Measurements from ENCODE around the gene REEP3. TPM values are rescaled to one million over a fixed set of nuclear protein-coding genes. Genes with fewer than 3 reads are reported as not detected.

The REEP3 gene
- total RNA-seq, 2 donors from 2014 or later: 44.8 to 56.4 TPM

DNA sequence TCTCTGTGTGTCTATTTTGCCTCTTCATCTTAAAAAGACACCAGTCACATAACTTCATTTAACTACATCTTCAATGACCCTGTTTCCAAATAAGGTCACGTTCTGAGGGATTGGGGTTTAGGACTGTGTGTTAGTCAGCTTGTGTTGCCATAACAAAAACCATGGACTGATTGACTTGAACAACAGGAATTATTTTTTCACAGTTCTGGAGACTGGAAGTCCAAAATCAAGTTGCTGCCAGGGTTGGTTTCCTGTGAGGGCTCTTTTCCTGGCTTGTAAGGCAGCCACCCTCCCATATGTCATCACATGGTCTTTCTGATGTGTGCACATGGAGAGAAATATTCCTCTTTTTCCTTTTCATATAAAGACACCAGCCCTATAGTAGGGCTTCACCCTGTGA lies 55.3 kb downstream of the REEP3 start:
- DNase-seq (no peak), ATAC-seq (no peak)
- intact Hi-C loops (cut with DNase I, micrococcal nuclease): no loop called here

DNA sequence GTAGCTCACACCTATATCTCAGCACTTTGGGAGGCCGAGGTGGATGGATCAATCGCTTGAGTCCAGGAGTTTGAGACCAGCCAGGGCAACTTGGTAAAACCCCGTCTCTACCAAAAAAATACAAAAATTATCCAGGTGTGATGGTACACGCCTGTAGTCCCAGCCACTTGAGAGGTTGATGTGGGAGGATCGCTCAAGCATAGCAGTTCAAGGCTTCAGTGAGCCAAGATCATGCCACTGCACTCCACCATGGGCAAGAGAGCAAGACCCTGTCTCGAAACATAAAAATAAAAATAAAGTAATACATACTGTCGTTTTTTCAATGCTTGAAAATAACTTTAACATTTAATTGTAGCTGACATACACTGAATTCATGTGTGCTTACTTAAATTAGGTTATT lies 57.3 kb downstream of the REEP3 start:
- no peak for ATAC-seq

DNA sequence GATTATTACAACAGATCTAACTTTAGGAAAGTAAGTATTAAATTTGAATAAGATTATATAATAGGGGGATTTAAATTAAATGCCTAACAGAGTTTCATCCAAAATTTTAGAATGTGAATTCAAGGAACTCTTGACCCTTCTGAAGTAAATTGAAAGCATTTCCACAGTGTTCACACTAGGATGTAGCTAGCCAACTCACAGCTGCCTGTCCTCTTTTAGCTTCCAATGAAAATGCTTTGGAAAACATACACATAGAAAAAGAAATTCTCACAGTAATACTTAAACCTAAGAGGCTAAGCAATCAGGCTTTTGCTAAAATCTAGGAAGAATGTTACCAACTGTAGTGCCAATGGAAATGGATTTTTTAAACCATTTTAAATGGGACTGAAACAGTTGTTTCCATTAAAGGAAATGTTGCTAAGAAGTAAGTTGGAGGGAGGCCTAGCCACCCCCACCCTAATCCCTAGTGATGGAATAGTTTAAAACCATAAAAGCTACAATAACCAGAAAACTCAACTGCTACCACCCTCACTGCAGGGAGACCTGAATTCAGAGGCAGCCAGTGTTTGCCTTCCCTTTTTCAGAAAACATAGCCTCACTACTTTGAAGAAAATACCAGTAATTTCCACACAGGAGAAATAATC lies 58.3 kb downstream of the REEP3 start:
- ATAC-seq (no peak), DNase-seq (no peak)
- intact Hi-C loops (cut with DNase I, micrococcal nuclease): no loop called here

More for the DNA sequence above, 57.3 kb downstream of the REEP3 start:
- intact Hi-C loops (cut with DNase I, micrococcal nuclease): no loop called here
- no peak for DNase-seq

DNA sequence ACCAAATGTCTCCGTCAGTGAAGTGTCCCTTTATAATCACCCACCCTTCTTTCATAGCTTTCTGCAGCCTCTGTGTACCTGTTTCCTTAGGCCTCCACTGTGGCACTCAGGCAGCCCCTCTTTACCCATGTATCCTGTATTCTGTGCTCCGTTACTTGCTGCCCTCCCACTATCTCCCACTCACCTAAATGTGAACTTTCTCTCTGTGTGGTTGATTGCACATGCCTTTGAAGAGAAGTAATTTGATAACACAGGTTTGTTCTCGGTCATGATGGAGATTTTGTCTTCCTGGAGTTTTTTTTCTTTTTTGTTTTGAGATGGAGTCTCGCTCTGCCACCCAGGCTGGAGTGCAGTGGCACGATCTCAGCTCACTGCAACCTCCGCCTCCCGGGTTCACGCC lies 61.5 kb downstream of the REEP3 start:
- no peak for ATAC-seq
- DNase-seq: no peak
- intact Hi-C loops (cut with DNase I, micrococcal nuclease): no loop called here

DNA sequence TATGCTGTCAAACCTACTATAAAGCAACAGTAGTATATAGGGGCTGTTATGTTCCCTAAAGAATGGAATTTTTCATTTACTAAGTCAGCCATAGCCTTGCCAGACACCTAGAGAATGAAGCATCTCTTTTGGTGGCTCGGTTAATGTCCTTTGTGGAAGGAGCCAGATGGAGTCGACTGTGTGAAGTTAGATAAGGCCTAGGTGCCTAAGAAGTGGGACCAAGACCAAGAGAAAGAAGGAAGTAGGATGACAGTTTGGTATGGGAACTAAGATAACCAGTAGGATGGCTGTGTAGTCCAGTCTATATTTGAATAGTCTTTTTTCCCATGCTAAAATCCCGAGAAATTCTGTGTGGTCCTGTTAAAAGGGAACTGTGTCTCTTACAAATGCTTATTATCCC lies 62.2 kb downstream of the REEP3 start:
- intact Hi-C loops (cut with DNase I, micrococcal nuclease): no loop called here

DNA sequence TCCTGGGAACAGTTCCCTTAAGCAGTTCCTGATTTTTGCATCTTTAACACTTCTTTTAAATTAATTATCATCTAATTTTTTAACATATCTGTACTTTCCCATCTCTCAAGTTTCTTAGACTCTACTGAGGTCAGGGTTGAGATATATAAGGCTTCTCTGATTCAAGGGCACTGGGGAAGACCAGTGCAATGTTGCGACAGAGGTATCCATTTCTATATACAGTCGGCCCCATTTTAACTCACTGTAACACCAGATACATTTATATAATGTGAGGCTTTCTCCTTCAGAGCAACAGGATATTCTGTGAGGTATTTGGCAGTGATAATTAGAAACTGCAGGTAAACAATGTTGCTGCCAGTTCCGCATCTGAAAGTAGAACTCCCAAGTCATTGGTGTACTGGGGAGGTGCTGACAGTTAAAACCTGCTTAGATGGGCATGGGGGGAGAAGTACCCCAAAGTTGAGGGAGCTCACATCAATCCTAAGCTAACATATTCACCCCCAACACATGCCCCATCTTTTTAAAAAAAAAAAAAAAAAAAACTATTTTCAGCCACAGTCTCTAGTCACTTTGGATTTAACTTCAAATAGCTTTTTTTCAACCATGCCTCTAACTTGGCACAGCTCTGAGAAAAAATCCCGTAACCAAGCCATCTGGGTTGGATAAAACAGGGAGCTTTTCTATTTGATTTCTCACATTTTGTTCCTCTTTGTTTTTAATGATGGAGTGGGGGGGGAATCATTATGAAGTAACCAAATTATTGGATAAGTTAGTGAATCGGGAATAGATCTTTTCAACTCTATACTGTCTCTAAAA lies 62.9 kb downstream of the REEP3 start:
- DNase-seq (no peak), ATAC-seq (no peak)
- intact Hi-C loops (cut with DNase I, micrococcal nuclease): no loop called here

More for the DNA sequence above, 62.2 kb downstream of the REEP3 start:
- no peak for ATAC-seq
- DNase-seq: no peak

DNA sequence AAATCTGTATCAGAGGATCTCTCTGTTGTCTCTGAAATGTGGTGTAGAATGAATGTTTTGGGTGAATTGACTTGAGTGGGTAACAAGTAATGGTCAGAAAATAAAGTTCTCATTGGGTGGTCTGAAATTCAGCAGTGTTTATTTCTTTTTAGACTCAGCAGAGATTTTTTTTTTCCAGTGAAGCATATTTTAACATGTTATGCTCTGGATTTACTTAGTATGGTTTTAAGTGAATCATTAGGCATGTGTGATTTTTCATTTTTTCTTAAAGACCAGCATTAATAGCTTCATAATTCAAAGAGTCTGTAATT lies 63.5 kb downstream of the REEP3 start:
- intact Hi-C loops (cut with DNase I, micrococcal nuclease): no loop called here
- ATAC-seq (no peak), DNase-seq (no peak)

DNA sequence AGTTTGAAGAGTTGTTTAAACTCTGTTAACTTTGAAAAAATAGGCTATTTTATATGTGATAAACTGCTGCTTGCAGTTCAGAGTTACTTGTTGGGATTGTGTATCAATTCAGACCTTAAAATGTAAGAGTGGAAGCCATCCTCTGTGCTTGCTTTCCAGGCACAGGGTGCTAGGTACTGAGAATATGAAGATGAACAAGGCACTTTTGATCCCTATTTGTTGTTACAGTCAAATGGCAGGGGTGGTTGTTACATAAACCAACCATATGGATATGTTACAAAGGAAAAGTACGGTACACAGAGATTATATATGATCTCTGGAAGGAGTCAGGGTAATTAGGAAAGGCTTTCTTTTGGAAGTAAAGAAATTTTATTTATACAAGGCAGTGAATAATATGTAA lies 63.8 kb downstream of the REEP3 start:
- intact Hi-C loops (cut with DNase I, micrococcal nuclease): no loop called here
- no peak for ATAC-seq
- no peak for DNase-seq

DNA sequence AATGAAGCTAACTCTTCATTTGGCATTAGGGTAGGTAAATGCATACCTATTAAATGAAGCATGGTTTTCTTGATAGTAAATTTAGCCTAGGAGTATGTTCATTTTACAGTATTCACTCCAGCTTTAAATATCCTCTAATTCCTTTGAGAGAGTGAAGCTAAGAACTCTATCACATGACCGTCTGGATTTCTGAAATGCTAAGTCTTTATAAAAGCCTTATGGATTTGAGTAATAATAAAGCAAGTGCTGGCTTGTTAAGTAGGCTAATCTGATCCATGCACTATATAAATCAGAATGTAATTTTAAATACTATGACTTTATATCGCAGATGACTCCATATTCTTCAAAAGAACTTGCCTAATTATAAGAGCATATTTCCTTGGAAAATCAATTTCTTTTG lies 64.8 kb downstream of the REEP3 start:
- intact Hi-C loops (cut with DNase I, micrococcal nuclease): no loop called here
- ATAC-seq (no peak), DNase-seq (no peak)

DNA sequence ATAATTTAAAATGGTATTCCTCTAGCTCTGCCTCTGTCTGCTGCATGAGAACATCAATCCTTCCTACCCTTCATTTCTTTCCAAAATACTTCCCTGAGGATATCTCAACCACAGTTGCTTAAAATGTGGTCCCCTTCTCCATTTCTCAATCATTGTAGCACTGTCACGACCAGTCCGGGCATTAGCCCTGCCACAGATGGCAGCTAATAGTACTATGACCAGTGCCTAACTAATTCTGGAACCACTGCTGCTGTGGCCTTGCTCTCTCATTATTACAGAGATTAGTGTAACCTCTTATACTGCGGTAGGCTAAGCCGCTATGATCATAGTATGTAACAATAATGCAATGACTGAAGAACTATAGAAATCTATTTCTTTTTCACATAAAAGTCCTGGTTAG lies 66.0 kb downstream of the REEP3 start:
- DNase-seq (no peak), ATAC-seq (no peak)
- intact Hi-C loops (cut with DNase I, micrococcal nuclease): no loop called here

DNA sequence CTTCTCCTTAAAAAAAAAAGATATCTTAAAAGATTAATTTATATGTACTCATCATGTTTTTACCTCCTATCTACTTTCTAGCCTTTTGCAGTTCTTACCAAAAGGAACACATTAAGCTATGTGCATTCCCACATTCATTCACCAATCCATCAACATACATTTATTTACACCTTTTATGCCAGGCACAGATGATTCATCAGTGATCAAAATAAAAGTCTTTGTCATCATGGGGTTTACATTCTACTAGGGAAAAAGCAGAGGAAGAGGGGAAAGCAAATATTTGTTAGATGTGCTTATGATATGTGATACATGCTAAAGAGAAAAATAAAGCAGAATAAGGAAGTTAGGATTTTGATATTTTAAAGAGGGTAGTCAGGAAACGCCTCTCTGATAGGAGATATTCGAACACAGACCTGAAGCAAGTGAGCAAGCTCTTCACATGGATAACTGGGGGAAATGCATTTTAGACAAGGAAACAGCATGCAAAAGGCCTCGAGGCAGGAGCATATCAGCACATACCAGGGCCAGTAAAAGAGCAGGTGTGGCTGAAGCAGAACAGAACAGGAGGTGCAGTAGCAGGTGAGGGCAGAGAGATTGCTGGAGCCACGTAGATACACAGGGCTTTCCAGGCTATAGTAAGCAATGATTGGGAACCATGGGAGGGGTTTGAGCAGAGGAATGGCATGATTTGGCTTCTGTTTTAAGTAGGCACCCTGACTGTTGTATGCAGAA lies 67.4 kb downstream of the REEP3 start:
- DNase-seq (peak; percentile 33 to 66), ATAC-seq (peak; percentile 99)
- intact Hi-C loops (cut with DNase I, micrococcal nuclease): no loop called here

DNA sequence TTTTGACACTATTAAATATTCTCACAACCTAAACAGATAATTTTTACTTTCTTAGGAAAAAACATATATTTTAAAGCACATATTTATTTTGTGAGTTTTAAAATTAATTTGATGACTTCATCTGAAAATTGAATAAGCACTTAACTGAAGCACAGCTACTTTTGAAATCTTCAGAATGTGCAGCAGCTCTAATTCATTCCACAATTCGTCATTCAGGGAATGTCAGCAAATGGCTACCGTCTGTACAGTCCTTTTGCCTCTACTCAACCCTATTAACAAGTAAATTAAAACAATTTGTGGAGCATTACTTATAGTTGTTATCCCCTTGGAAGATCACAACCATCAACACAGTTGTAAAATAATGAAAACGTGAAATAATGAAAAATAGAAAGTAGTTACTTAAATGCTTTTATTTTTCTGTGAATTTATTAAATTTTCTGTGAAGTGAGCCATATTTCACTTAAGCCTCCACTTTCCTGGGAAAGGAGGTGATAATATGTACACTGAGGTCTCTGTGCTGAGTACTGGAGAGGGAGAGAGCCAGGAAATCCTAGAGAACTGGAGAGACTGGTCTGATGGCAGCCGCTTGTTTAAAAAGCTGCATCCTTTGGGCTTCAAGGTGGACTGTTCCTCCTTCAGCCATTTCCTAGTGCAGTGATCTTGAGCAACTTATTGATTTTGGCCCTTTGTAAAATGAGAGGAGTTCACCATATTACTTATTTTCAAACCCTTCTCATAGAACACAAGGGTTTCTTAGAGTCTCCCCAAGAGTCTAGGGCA lies 70.6 kb downstream of the REEP3 start:
- intact Hi-C loops (cut with DNase I, micrococcal nuclease): no loop called here
- ATAC-seq: no peak
- DNase-seq: no peak

DNA sequence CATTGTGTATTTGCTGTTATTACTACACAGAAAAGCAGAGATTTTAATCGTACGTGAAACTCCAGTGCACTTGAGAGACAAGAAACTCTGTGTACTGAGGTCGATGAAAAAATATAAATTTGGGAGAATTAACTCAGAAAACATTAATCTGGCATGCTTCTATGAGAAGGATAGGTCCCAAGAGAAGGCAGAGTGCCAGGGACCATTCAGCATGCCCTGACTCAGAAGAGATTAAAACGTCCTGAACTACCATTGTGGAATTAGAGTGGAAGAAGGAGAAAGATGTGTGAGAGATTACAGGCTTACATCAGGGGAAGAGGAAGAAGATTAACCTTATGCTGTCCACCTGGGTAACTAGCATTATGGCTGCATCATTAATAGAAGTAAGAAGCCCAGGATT lies 72.4 kb downstream of the REEP3 start:
- ATAC-seq (no peak), DNase-seq (no peak)
- intact Hi-C loops (cut with DNase I, micrococcal nuclease): no loop called here

DNA sequence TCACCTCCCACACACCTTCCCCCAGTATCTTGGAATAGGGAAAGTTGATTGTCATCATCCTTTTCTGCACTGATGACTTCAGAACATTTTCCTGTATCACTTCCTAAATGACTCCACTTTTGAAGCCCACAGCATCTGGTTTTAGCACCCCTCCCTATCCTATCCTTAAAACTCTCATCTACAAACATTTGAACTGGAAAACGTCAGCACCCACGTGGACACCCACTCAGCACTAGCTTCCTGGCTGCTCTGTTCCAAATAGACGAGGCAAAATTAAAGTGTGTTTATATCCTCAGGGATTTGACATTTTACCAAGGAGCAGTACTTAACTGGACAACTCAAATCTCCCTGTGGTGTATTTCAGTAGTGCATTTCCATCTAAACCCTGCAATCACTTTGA lies 73.9 kb downstream of the REEP3 start:
- ATAC-seq (no peak), DNase-seq (no peak)
- intact Hi-C loops (cut with DNase I, micrococcal nuclease): no loop called here

DNA sequence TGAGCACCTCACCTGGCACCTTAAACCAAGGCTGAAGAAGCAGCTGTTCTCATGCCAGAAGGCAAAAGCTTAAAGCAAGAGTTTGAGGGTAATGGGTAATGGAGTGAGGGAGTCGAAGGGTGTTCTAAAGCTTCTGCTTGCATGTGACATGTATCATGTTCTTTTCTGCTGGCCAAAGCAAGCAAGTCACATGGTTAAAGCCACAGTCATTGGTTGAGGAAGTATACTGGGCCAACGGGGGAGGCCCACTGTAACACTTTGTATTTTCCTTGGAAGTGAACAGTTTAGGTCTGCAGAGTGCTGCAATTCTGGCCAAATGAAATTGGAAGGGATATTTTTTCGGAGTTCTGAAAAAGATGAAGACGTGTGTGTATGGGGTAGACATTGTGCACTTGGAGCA lies 75.7 kb downstream of the REEP3 start:
- no peak for ATAC-seq
- DNase-seq: no peak
- intact Hi-C loops (cut with DNase I, micrococcal nuclease): no loop called here

DNA sequence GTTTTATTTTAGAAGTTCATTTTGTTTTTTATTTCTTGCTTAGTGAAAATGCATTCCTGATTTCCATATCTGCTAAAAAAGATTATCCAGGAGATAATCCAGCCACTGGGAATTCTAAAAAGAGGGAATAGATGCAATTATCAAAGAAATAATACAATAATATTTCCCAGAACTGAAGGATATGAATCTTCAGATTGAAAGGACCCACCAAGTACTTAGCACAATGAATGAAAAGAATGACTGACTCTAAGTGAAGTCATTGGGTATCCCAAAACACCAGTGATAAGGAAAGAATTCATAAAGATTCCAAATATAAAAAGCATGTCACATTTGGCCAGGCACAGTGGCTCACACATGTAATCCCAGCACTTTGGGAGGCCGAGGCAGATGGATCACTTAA lies 79.3 kb downstream of the REEP3 start:
- intact Hi-C loops (cut with DNase I, micrococcal nuclease): no loop called here
- DNase-seq: no peak
- no peak for ATAC-seq

DNA sequence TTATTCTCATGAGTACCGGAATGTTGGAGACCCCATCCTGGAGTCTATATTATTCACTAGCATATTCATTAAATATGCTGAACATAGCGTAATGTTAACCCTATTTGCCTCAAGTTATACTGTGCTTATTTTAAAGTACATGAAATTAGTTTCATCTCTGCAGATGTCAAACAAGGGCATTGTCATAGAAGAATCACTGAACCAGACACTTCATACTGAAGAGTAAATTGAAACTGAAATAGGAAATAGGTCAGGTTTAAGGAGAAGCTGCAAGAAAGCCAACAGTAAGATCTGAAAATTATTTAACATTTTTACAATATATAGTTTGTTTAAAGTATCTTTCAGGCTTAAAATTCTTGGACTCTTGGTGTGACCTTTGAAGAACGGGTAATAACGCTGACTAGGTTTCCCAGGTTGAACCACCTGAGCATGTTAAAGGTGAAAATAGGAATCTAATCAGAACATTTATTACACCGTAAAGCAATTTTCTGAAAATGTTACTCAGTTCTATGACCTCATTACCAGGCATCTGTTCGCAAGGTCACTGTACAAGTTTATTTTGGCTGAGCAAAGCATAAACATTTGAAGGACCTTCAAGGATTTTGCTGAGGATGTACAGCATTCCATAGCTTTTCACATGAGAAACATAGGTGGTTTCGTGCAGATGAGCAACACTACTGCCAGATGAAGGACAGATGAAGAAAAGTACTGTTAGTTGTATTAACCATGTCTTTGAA lies 82.7 kb downstream of the REEP3 start:
- peak; percentile 17 for ATAC-seq
- intact Hi-C loops (cut with DNase I, micrococcal nuclease): no loop called here
- no peak for DNase-seq

DNA sequence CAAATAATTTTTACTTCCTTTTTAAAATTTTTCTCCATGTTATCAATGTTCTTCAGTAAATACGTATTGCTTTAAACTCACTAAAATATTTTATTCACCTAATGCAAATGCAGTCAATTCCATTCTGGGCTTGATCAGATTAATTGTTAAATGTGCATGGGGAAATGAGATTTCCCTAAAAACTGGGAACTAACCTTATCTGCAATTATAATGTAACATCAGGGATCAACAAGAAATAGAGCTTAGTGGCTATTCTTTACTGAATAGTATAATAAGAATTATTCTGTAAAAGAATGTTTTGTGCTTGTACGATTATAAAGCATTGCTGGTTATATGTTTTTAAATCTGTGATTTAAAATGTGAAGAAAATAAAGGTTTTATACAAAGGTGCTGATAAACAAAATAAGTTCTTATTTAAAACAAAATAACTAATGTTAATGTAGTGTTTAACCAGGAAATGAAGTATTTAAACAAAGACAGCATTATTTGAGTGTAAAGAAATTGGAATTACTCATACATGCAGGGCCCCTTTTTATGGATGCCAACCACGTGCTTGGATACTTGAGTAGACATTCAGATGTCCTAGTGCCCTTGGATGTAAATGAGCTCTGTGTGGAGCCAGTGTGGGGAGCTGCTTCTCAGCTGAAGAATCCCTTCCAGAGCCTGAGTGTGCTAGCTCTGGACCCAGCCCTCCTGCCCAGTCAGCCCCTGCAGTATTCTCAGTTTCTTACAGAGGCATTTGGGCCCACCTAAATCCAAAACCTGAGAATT lies 84.2 kb downstream of the REEP3 start:
- intact Hi-C loops (cut with DNase I, micrococcal nuclease): no loop called here
- DNase-seq (peak in 1 of 2 donors; percentile 34), ATAC-seq (peak; percentile 65)
